GM23338 (cell line): ENCODE measurements around the gene TMEM273.
A peak's percentile ranks its signal among the peaks of the same experiment; 100 is the strongest.

Experiments used
- CREB1 ChIP-seq: fragments of 250-450 bp; sonication (Bioruptor Pico); IDR thresholded peaks from 2 replicates; pipeline ENCODE4 v1.5.0; 2020; ENCODE audit warnings: low read depth, mild to moderate bottlenecking, moderate library complexity
- EZH2 ChIP-seq: fragments of 200-600 bp; sonication (generic); IDR thresholded peaks from one replicate; pipeline ENCODE4 v1.8.0; 2017; ENCODE audit warnings: antibody characterized with exemption, mild to moderate bottlenecking, low read depth; ENCODE audit not compliant: unreplicated experiment
- EZH2phosphoT487 ChIP-seq: fragments of 200-600 bp; sonication (generic); IDR thresholded peaks from one replicate; pipeline ENCODE4 v1.8.1; 2018; ENCODE audit warnings: antibody characterized with exemption; ENCODE audit not compliant: unreplicated experiment
- JUNB ChIP-seq: IDR thresholded peaks from one replicate; pipeline ENCODE4 v1.6.1; 2016; ENCODE audit warnings: antibody characterized with exemption; ENCODE audit not compliant: unreplicated experiment
- NANOG ChIP-seq: IDR thresholded peaks from 2 replicates; pipeline ENCODE4 v1.6.1; 2016; ENCODE audit warnings: antibody characterized with exemption, borderline replicate concordance
- POLR2AphosphoS5 ChIP-seq: IDR thresholded peaks from 2 replicates; pipeline ENCODE4 v1.6.1; 2016; ENCODE audit warnings: antibody characterized with exemption, low read depth
- REST ChIP-seq: IDR thresholded peaks from one replicate; pipeline ENCODE4 v1.6.1; 2018; ENCODE audit warnings: antibody characterized with exemption; ENCODE audit not compliant: unreplicated experiment
- STAT1 ChIP-seq: IDR thresholded peaks from one replicate; pipeline ENCODE4 v1.6.1; 2016; ENCODE audit warnings: antibody characterized with exemption; ENCODE audit not compliant: unreplicated experiment
- ZNF331 ChIP-seq: fragments of 250-450 bp; sonication (Bioruptor Pico); IDR thresholded peaks from 2 replicates; pipeline ENCODE4 v1.5.0; 2020; ENCODE audit warnings: low read depth, mild to moderate bottlenecking, moderate library complexity
- ZNF462 ChIP-seq: fragments of 250-450 bp; sonication (Bioruptor Pico); IDR thresholded peaks from 2 replicates; pipeline ENCODE4 v1.5.0; 2020; ENCODE audit warnings: mild to moderate bottlenecking, moderate library complexity
- TF ChIP-seq, protein P1 (sequence below), 2 experiments: fragments of 200-600 bp in 1 of 2; sonication (generic) in 1 of 2; conservative IDR thresholded peaks; 2 replicates each; pipeline versions ENCODE4 v1.5.1 to v1.6.1; 2016 to 2017; ENCODE audit warnings: antibody characterized with exemption in 2 of 2, low read depth in 2 of 2, mild to moderate bottlenecking in 2 of 2, moderate library complexity in 1 of 2
- TF ChIP-seq, protein P2 (sequence below): IDR thresholded peaks from 2 replicates; pipeline ENCODE4 v1.6.1; 2016; ENCODE audit warnings: antibody characterized with exemption

- no peak for TF ChIP-seq EZH2
- TF ChIP-seq POLR2AphosphoS5 = no peak
- TF ChIP-seq, protein P1, sequence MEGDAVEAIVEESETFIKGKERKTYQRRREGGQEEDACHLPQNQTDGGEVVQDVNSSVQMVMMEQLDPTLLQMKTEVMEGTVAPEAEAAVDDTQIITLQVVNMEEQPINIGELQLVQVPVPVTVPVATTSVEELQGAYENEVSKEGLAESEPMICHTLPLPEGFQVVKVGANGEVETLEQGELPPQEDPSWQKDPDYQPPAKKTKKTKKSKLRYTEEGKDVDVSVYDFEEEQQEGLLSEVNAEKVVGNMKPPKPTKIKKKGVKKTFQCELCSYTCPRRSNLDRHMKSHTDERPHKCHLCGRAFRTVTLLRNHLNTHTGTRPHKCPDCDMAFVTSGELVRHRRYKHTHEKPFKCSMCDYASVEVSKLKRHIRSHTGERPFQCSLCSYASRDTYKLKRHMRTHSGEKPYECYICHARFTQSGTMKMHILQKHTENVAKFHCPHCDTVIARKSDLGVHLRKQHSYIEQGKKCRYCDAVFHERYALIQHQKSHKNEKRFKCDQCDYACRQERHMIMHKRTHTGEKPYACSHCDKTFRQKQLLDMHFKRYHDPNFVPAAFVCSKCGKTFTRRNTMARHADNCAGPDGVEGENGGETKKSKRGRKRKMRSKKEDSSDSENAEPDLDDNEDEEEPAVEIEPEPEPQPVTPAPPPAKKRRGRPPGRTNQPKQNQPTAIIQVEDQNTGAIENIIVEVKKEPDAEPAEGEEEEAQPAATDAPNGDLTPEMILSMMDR (conservative IDR thresholded peaks at IDR 0.05; ENCODE audit: low read depth in 2 of 2) = no peak
- TF ChIP-seq EZH2phosphoT487 = no peak
- no peak for TF ChIP-seq REST
- TF ChIP-seq NANOG = no peak; the same call in 1 of the 2 replicates
- TF ChIP-seq, protein P2, sequence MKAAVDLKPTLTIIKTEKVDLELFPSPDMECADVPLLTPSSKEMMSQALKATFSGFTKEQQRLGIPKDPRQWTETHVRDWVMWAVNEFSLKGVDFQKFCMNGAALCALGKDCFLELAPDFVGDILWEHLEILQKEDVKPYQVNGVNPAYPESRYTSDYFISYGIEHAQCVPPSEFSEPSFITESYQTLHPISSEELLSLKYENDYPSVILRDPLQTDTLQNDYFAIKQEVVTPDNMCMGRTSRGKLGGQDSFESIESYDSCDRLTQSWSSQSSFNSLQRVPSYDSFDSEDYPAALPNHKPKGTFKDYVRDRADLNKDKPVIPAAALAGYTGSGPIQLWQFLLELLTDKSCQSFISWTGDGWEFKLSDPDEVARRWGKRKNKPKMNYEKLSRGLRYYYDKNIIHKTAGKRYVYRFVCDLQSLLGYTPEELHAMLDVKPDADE = no peak
- no peak for TF ChIP-seq CREB1 (CRISPR knock-in tag)
- no peak for TF ChIP-seq ZNF331 (CRISPR knock-in tag)
- no peak for TF ChIP-seq JUNB
- no peak for TF ChIP-seq STAT1
- peak; percentile 21; the same call in 1 of the 2 replicates for TF ChIP-seq ZNF462 (CRISPR knock-in tag)
These were observed 44.9 kb downstream of the TMEM273 start for GRCh38 chr10:49143249-49143648.
